Prostate gland (tissue), 2 donors: ENCODE data around the gene GREB1. TPM values are rescaled to one million over a fixed set of nuclear protein-coding genes. Genes with fewer than 3 reads are reported as not detected.

ENCODE experiments used
- DNase-seq: peaks from one replicate; pipeline ENCODE4 v3.0.0-alpha.2; 2019; ENCODE audit warnings: low spot score
- H3K27ac ChIP-seq, 2 donors: fragments of 200-600 bp; sonication (generic); 2 replicates each; pipeline ENCODE4 v1.5.1; 2017 to 2019
- H3K27me3 ChIP-seq: fragments of 200-600 bp; sonication (generic); replicated peaks from 2 replicates; pipeline ENCODE4 v1.5.1; 2019; ENCODE audit not compliant: insufficient read depth
- H3K36me3 ChIP-seq, 2 donors: fragments of 200-600 bp; sonication (generic); 1 replicate in 1 of 2; 2 replicates in 1 of 2; pipeline versions ENCODE4 v1.5.1 to v1.8.1; 2017 to 2019
- H3K4me1 ChIP-seq: fragments of 200-600 bp; sonication (generic); replicated peaks from 2 replicates; pipeline ENCODE4 v1.5.1; 2019
- H3K4me3 ChIP-seq, 2 donors: fragments of 200-600 bp; sonication (generic); 2 replicates each; pipeline ENCODE4 v1.5.1; 2017 to 2019
- H3K9me3 ChIP-seq: fragments of 200-600 bp; sonication (generic); 2 replicates; pipeline ENCODE4 v1.5.1; 2017
- CTCF ChIP-seq, 4 experiments: fragments of 200-600 bp in 2 of 4; fragments of 450-650 bp in 2 of 4; sonication (generic) in 2 of 4; IDR thresholded peaks; 1 replicate in 3 of 4; 2 replicates in 1 of 4; pipeline ENCODE4 v1.5.1; 2016 to 2019; ENCODE audit warnings: antibody characterized with exemption in 4 of 4, mild to moderate bottlenecking in 2 of 4, moderate library complexity in 2 of 4
- POLR2A ChIP-seq: fragments of 450-650 bp; IDR thresholded peaks from one replicate; pipeline ENCODE4 v1.6.1; 2016; ENCODE audit warnings: antibody characterized with exemption, mild to moderate bottlenecking
- POLR2AphosphoS5 ChIP-seq: sonication (generic); formaldehyde crosslinking; IDR thresholded peaks from one replicate; pipeline ENCODE4 v1.6.1; 2017; ENCODE audit warnings: antibody characterized with exemption
- WGBS: methylation state at CpG from one replicate; pipeline ENCODE4 v1.1.5; 2018; 5-methylcytosine and 5-hydroxymethylcytosine counted together
- intact Hi-C: fragments of 100-400 bp; cut with DNase I; formaldehyde crosslinking; loops from one replicate; pipeline ENCODE4 v1.14.2; 2022
- total RNA-seq, 2 donors: library from RNA; depleted of rRNA; stranded (reverse); fragments of >200 nt; gene quantifications; one replicate each; pipeline ENCODE4 v1.1.0, GENCODE V29; 2016

GREB1 gene
- total RNA-seq, 2 donors from 2014 or later = 224 to 392 TPM

GRCh38 chr2:11661891-11662435 lies 128.1 kb downstream of the GREB1 start:
- no peak for DNase-seq
- H3K27me3 ChIP-seq = no peaks in the 10 kb centered on the region
- no peaks in the 10 kb centered on the region for H3K9me3 ChIP-seq
- H3K36me3 ChIP-seq = no peaks in the 10 kb centered on the region
- TF ChIP-seq CTCF (IDR thresholded peaks at IDR 0.05) = no peak
- no peak for TF ChIP-seq POLR2A
- no peak for TF ChIP-seq POLR2AphosphoS5
- no peak overlapping the region for H3K4me3 ChIP-seq
- no peak overlapping the region for H3K27ac ChIP-seq
- intact Hi-C loops = no loop called here
- WGBS = 93% methylated on average over 18 of the region's 18 CpGs
- H3K4me1 ChIP-seq = no peaks in the 10 kb centered on the region

GRCh38 chr2:11662882-11663281 lies 129.0 kb downstream of the GREB1 start:
- intact Hi-C loops = no loop called here
- H3K27me3 ChIP-seq = no peaks in the 10 kb centered on the region

GRCh38 chr2:11663427-11663826 lies 129.6 kb downstream of the GREB1 start:
- intact Hi-C loops = no loop called here
- 34% methylated on average over 2 of the region's 2 CpGs for WGBS
- no peak for DNase-seq
- H3K4me3 ChIP-seq = no peak overlapping the region
- no peak for TF ChIP-seq POLR2A
- no peak for TF ChIP-seq POLR2AphosphoS5
- TF ChIP-seq CTCF (IDR thresholded peaks at IDR 0.05) = no peak
- no peaks in the 10 kb centered on the region for H3K36me3 ChIP-seq
- no peaks in the 10 kb centered on the region for H3K27me3 ChIP-seq
- H3K4me1 ChIP-seq = no peaks in the 10 kb centered on the region
- H3K9me3 ChIP-seq = no peaks in the 10 kb centered on the region
- H3K27ac ChIP-seq = no peak overlapping the region

More at GRCh38 chr2:11662882-11663281, 129.0 kb downstream of the GREB1 start:
- Histone ChIP-seq H3K4me1 (no peaks in the 10 kb centered on the region), H3K36me3 (no peaks in the 10 kb centered on the region), H3K4me3 (no peak overlapping the region), H3K27ac (no peak overlapping the region), H3K9me3 (no peaks in the 10 kb centered on the region)
- no peak for DNase-seq
- TF ChIP-seq POLR2A (no peak), CTCF (IDR thresholded peaks at IDR 0.05) (no peak), POLR2AphosphoS5 (no peak)

GRCh38 chr2:11665028-11665427 lies 131.2 kb downstream of the GREB1 start:
- no peak for DNase-seq

More at GRCh38 chr2:11665028-11665427, 131.2 kb downstream of the GREB1 start:
- H3K27ac ChIP-seq = no peak overlapping the region
- no peaks in the 10 kb centered on the region for H3K9me3 ChIP-seq
- H3K4me3 ChIP-seq = no peak overlapping the region
- H3K27me3 ChIP-seq = no peaks in the 10 kb centered on the region
- 87% methylated on average over 11 of the region's 11 CpGs for WGBS
- no peaks in the 10 kb centered on the region for H3K36me3 ChIP-seq
- H3K4me1 ChIP-seq = no peaks in the 10 kb centered on the region
- intact Hi-C loops = no loop called here
- TF ChIP-seq POLR2AphosphoS5 (no peak), CTCF (IDR thresholded peaks at IDR 0.05) (no peak), POLR2A (no peak)
